Pancreas (tissue), 10 donors: ENCODE results near the gene BEX4. TPM values are rescaled to one million over a fixed set of nuclear protein-coding genes. Genes with fewer than 3 reads are reported as not detected.
"Not testable (repeated sequence)": the region's sequence is repeated elsewhere in the genome, so short reads cannot be mapped to it uniquely, and the experiment has no call there.

Experiments used
- ATAC-seq, 4 donors: fragments of 200-7000 bp; cut with Tn5 transposase; one replicate each; pipeline versions ENCODE4 v1.8.0 to v1.9.1; 2020; ENCODE audit warnings: mild to moderate bottlenecking in 4 of 4, moderate library complexity in 4 of 4
- DNase-seq, 6 donors: peaks; one replicate each; pipeline ENCODE4 v3.0.0-alpha.2; 2020
- FAIRE-seq: peaks from 2 replicates; lab custom pipeline; 2012; peaks lifted over from hg19 to GRCh38; lab: Jason Lieb, UNC
- H3K27ac ChIP-seq, 4 donors: fragments of 200-600 bp; sonication (generic); 1 replicate in 3 of 4; 2 replicates in 1 of 4; pipeline versions ENCODE4 v1.5.0 to v1.8.0; 2020
- H3K27me3 ChIP-seq, 4 donors: fragments of 200-600 bp; one replicate each; pipeline ENCODE4 v1.8.0; 2021
- H3K36me3 ChIP-seq, 3 donors: fragments of 200-600 bp; sonication (generic) in 1 of 3; one replicate each; pipeline versions ENCODE4 v1.5.0 to v1.8.0; 2020 to 2021
- H3K4me1 ChIP-seq, 3 donors: fragments of 200-600 bp; one replicate each; pipeline ENCODE4 v1.8.0; 2021
- H3K4me3 ChIP-seq, 4 donors: fragments of 200-600 bp; sonication (generic) in 2 of 4; one replicate each; pipeline versions ENCODE4 v1.5.0 to v1.8.0; 2020 to 2021
- H3K9me3 ChIP-seq, 4 donors: fragments of 200-600 bp; one replicate each; pipeline ENCODE4 v1.8.0; 2021
- CTCF ChIP-seq, 4 donors: fragments of 200-600 bp; sonication (generic) in 3 of 4; IDR thresholded peaks; one replicate each; pipeline versions ENCODE4 v1.5.0 to v1.8.0; 2021; ENCODE audit warnings: antibody characterized with exemption in 4 of 4
- WGBS, 2 donors: extraction: QIAGEN DNeasy Blood & Tissue Kit; methylation state at CpG; one replicate each; pipeline ENCODE4 v1.1.7; 2013; 5-methylcytosine and 5-hydroxymethylcytosine counted together
- intact Hi-C, 3 donors: fragments of 100-400 bp; cut with DNase I; formaldehyde crosslinking; loops; one replicate each; pipeline versions ENCODE4 v1.11.1 to v1.14.2; 2022
- polyA plus RNA-seq, 2 donors: library from polyadenylated mRNA; stranded (reverse); fragments of 200-250 nt; gene quantifications; one replicate each; pipeline ENCODE4 v1.2.3, GENCODE V29; 2013
- total RNA-seq, 6 donors: library from RNA; stranded (reverse); fragmentation: NEBNext Ultra II Directional in 4 of 6; extraction: Animal tissue kit (Norgen Biotek cat#: 25700) in 4 of 6; gene quantifications; one replicate each; pipeline versions ENCODE4 v1.2.1 to v1.2.4, GENCODE V29; 2021 to 2023
- donor health status: healthy with polysubstance abuse.
- donor health status: DM: no; HTN: no; CAD: no; lungs with moderate emphysema.
- donor health status: DM: no; HTN: no; CAD: no.
- donor health status: control.
- donor health status: control.
- donor health status: Bipolar disorder and iron deficiency.
- donor health status: DM: yes; HTN: yes; CAD: no.
- donor health status: DM: no; HTN: no; CAD: no.
- donor health status: DM: no; HTN: no; CAD: no.
- donor health status: DM: yes; HTN: yes; CAD: no.

Gene BEX4
- total and polyA plus RNA-seq, 8 donors, result 7.4 to 89.2 (median 12.2) TPM

- Histone ChIP-seq H3K27me3 (peaks cover 0 to 3% (median 0%) of the 10 kb centered on the region in 4 donors), H3K4me3 (peak overlapping the region; percentile 44 to 66 (median 56)), H3K36me3 (no peaks in the 10 kb centered on the region), H3K4me1 (no peaks in the 10 kb centered on the region), H3K9me3 (no peaks in the 10 kb centered on the region), H3K27ac (peak overlapping the region; percentile 38 to 81 (median 62))
- ATAC-seq (peak; percentile 44 to 73 (median 62)), FAIRE-seq (no peak), DNase-seq (peak; percentile 6 to 73 (median 34))
- intact Hi-C loops, result no loop called here
- WGBS, 2 donors, result 9 to 43% methylated on average over 36 to 39 of the region's 39 CpGs
- TF ChIP-seq CTCF (IDR thresholded peaks at IDR 0.05), result no peak
These were observed 600 bp downstream of the BEX4 start for GRCh38 chrX:103215425-103215991.

- no peak for TF ChIP-seq CTCF (IDR thresholded peaks at IDR 0.05)
- ATAC-seq (peak in 2 of 4 donors; percentile 54 to 85), FAIRE-seq (no peak), DNase-seq (peak in 3 of 6 donors; percentile 7 to 49 (median 18))
- no peaks in the 10 kb centered on the region for H3K9me3 ChIP-seq
- 42 to 56% methylated on average over 38 to 39 of the region's 39 CpGs for WGBS, 2 donors
- H3K36me3 ChIP-seq, result no peaks in the 10 kb centered on the region
- no peaks in the 10 kb centered on the region for H3K4me1 ChIP-seq
- intact Hi-C loops, result no loop called here
- no peak overlapping the region for H3K4me3 ChIP-seq
- H3K27me3 ChIP-seq, result peaks cover 0 to 5% (median 2%) of the 10 kb centered on the region in 4 donors
- no peak overlapping the region for H3K27ac ChIP-seq
These were observed 5.8 kb downstream of the BEX4 start for GRCh38 chrX:103220511-103221323.

DNA sequence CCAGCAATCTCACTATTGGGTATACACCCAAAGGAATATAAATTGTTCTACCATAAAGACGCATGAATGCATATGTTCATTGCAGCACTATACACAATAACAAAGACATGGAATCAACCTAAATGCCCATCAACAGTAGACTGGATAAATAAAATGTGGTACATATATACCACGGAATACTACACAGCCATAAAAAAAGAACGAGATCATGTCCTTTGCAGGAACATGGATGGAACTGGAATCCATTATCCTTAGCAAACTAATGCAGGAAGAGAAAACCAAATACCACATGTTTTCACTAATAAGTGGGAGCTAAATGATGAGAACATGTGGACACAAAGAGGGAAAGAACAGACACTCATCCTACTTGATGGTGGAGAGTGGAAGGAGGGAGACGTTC lies 11.0 kb downstream of the BEX4 start:
- H3K9me3 ChIP-seq, H3K4me3 ChIP-seq, H3K27me3 ChIP-seq, H3K36me3 ChIP-seq, FAIRE-seq, H3K27ac ChIP-seq, DNase-seq, intact Hi-C loops, ATAC-seq, H3K4me1 ChIP-seq: not testable (repeated sequence)
- 70 to 76% methylated on average over 4 of the region's 4 CpGs for WGBS, 2 donors

- ATAC-seq (no peak), FAIRE-seq (no peak), DNase-seq (no peak)
- no peak for TF ChIP-seq CTCF (IDR thresholded peaks at IDR 0.05)
- Histone ChIP-seq H3K9me3 (no peaks in the 10 kb centered on the region), H3K4me1 (no peaks in the 10 kb centered on the region), H3K27me3 (peaks cover 0 to 10% (median 0%) of the 10 kb centered on the region in 4 donors), H3K4me3 (no peak overlapping the region), H3K36me3 (no peaks in the 10 kb centered on the region), H3K27ac (no peak overlapping the region)
- 66 to 83% methylated on average over 2 of the region's 2 CpGs for WGBS, 2 donors
- intact Hi-C loops, result no loop called here
These were observed 18.4 kb downstream of the BEX4 start for GRCh38 chrX:103233263-103233662.

DNA sequence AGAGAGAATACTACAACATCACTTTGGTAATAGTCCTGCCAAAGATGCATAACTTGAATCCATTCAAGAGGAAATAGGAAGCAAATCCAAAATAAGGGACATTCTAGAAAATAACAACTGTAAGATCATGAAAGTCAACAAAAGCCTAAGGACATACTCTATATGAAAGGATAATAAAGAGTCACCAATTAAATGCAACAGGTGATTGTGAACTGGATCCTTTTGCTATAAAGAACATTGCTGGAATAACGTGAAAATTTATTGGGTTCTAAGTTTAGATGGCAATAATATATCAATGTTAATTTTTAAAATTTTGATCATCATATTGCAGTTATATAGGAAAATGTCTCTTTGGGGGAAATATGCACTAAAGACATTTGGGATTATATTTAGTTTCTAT lies 20.0 kb downstream of the BEX4 start:
- Histone ChIP-seq H3K36me3 (no peaks in the 10 kb centered on the region), H3K4me3 (no peak overlapping the region), H3K27me3 (peaks cover 0 to 14% (median 0%) of the 10 kb centered on the region in 4 donors), H3K27ac (no peak overlapping the region), H3K4me1 (no peaks in the 10 kb centered on the region), H3K9me3 (no peaks in the 10 kb centered on the region)
- no peak for FAIRE-seq
- ATAC-seq, result no peak
- DNase-seq, result no peak
- intact Hi-C loops, result no loop called here
- 70 to 80% methylated on average over 1 of the region's 1 CpG for WGBS, 2 donors
- no peak for TF ChIP-seq CTCF (IDR thresholded peaks at IDR 0.05)

DNA sequence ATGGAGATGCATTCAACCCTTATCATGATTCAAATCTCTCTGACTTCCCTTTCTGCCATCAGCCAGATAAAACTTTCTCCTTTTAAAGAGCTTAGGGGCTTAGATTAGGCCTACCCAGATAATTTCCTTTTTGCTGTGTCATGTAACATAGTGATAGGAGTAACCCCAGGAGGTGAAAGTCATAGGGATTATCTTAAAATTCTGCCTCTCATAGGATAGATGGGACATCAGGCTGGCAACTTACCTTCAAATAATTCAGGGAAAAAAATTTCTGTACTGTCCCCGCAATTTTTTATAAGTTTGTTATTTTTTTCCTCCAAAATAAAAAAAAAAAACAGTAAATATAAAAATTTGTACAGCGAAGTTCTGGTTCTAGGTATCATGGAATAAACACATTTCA lies 20.7 kb downstream of the BEX4 start:
- peak; percentile 23 for FAIRE-seq
- H3K27ac ChIP-seq, ATAC-seq, H3K36me3 ChIP-seq, H3K9me3 ChIP-seq, intact Hi-C loops, DNase-seq, H3K4me1 ChIP-seq, H3K4me3 ChIP-seq: not testable (repeated sequence)
- 49 to 57% methylated on average over 2 of the region's 2 CpGs for WGBS, 2 donors
- H3K27me3 ChIP-seq, result peaks cover 0 to 18% (median 0%) of the 10 kb centered on the region in 4 donors
